GM19240 (cell line): ENCODE data around the gene ZDHHC9.
"Not testable (repeated sequence)": the region's sequence is repeated elsewhere in the genome, so short reads cannot be mapped to it uniquely, and the experiment has no call there.

ENCODE experiments used
- DNase-seq: peaks from one replicate; pipeline ENCODE4 v3.0.0; 2011; ENCODE audit warnings: low spot score; ENCODE audit not compliant: insufficient read length

The ZDHHC9 gene

DNA sequence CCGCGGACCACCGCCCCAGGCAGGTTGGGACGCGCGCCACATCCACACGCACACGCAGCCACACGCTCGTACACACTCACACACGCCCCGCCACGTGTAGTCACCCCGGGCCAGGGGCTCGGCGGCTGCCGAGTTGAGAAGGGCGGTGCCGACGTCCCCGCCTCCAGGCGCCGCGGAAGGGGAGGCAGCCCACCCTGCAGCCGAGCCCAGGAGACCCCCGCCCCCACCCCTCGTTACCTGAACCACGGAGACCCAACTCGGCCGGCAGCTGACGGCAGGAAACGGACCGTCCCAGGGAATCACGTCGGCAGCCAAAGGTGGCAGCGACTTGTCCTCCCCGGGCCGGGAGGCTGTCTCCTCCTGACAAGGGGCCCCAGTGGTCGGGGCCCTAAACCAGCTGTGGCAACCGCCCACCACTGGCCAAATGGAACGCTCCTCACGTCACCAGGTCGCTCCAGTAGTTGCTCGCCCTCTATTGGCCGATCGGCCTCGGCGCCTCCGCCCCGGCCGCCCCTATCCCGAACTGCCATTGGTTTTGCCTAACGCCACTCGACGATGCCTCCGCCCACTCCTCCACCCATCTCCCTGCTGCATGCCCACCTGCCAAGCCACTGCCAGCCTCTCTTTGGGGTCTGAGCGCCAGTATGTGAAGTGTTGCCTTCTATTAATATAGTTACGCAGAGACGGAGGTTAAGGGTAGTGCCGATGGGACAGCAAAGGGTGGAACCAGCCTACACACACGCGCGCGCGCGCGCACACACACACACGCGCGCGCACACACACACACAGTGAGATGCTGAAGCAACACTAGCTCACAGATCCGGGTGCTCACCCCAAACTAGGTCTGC is at the start of gene ZDHHC9:
Gene ZDHHC9, minus strand, starts transcription at position 428 of the 848 bp plus-strand sequence. CDS start 1,941 bp downstream, outside the sequence.
- peak; percentile 47 for DNase-seq

DNA sequence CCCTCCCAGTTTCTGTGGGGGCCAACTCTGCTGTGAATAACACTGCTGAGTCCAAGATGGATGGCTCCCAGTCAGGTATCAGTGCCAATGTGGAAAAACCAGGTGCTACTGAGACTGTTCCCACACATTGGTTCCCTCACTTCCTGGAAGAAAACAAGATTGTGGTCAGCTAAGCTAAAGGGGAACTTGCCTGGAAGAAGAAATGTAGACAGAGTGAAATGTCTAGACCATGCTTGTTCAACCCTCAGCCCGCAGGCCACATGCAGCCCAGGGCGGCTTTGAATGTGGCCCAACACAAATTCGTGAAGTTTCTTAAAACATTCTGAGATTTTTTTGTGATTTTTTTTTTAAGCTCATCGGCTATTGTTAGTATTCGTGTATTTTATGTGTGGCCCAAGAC is 33.7 kb upstream of the ZDHHC9 start:
- DNase-seq, result no peak

DNA sequence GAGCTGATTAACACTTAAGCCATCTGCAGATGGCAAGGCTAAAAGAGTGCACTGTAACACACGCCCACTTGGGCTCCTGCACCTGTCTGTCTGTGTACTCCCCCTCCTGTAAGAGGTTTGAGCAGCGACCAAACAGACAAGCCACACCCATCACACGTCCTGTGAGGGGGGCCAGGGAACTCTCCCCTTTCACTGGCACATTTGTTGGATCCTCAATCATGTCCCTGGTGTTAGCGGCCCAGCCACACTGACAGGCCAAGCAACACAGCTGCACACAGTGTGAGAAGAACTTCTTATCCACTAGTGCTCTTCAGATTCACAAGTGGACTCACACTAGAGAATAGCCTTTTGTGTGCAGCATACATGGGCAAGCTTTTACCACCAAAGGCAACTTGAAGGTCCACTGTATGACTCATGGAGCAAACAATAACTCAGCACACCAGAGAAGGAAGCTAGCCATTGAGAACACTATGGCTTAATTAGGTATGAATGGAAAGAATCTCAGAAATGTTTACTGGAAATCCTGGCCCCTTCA is 33.2 kb upstream of the ZDHHC9 start:
- no peak for DNase-seq

DNA sequence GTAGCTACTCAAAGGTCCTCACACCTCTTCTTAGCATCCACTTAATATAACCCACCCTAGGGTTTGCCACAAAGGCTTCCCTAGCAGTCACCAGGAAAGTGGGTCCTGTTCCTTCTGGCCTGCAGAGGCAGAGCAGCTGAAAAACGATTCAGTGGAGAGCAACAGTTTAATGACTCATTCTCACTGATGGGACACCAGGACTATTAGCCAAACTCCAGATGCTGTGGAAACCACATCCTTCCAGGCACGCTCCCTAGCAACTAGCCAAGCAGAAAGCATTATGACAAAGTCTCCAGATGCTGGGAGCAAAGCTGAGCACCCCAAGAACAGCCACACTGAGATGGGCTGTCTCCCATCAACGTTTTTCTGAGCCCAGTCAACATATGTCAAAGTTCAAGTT is 32.0 kb upstream of the ZDHHC9 start:
- no peak for DNase-seq

DNA sequence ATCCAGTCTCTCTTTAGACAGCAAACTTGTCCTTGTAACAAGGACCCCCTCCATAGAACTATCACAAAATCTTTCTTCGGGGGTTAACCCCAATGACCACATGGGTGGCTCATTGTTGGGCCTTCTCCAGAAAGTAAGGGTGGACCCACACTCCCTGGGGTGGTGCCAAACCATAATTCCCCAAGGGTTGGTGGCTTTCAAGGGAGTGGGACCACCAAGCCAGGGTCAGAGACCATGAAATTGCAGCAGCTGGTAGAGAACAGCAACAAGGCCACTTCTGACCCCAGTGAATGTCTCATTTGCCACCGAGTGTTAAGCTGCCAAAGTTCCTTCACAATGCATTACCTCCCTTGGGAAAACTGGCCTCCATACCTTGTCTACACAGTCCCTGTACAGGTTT is 28.8 kb upstream of the ZDHHC9 start:
- DNase-seq, result no peak

DNA sequence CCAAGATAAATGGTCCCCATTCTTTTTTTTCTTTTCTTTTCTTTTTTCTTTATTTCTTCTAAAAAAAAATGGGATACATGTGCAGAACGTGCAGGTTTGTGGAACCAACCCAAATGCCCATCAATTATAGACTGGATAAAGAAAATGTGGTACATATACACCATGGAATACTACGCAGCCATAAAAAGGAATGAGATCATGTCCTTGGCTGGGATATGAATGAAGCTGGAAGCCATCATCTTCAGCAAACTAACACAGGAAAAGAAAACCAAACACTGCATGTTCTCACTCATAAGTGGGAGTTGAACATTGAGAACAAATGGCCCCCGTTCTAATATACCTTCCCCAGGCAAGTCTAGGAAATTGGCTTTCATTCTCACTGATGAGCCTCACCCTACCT is 22.6 kb upstream of the ZDHHC9 start:
- not testable (repeated sequence) for DNase-seq

DNA sequence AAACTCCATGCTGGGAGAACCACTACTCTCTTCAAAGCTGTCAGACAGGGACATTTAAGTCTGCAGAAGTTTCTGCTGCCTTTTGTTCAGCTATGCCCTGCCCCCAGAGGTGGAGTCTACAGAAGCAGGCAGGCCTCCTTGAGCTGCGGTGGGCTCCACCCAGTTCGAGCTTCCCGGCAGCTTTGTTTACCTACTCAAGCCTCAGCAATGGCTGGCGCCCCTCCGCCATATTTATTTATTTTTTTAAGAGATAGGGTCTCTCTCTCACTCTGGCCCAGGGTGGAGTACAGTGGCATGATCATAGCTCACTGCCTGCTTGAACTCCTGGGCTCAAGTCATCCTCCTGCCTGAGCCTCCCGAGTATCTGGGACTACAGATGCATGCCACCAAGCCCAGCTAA is 15.4 kb upstream of the ZDHHC9 start:
- not testable (repeated sequence) for DNase-seq

DNA sequence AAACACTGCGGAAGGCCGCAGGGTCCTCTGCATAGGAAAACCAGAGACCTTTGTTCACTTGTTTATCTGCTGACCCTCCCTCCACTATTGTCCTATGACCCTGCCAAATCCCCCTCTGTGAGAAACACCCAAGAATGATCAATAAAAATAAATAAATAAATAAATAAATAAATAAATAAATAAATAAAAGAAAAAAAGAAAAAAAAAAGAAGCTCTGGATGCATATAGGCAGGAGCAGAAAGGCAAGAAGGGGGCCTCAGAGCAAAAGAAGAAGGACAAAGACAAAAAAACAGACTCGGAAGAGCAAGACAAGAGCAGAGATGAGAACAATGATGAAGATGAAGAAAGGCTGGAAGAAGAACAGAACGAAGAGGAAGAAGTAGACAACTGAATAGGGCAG is 8.1 kb upstream of the ZDHHC9 start:
- not testable (repeated sequence) for DNase-seq

DNA sequence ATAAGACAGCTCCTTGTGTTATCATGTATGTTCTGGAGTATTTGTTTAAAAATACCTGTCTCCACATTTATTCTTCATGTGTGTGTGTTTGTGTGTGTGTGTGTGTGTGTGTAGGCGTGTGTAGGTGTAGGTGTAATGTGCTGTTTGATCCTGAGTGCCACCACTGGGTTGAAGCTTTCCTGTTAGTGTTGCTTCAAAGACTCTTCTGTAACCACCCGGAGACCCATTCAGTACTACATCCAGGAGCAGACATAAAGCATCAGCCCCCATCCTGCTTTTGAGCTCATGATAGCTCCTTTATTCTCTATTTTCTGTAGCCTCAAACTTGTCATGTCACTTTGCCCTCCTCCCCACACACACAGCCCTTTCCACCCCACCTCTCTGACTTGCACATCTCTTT is 3.0 kb upstream of the ZDHHC9 start:
- DNase-seq, result no peak

DNA sequence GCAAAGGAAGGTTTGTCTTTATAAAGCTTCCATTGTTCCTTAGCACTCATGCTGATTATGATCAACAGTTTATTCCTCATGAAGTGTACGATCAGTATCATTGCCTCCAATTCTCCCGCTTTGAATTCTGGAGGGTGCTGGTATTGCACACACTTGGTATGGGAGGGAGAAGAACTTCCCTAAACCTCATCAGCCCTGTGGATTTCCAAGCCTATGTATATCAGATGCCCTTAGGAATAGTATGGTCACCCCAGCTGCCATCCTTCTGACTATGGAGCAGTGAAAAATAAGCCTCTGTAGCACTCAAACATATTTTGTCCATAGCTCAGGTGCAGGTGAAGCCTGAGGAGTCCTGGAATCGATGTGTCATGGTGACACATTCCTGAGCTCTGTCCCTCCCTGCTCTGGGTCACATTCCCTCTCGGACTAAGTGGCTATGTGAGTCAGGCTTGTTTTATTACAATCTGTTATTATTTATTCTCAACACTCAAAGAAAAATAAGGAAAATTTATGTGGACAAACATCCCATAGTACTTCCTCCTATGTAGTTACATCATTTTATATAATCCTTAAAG is 2.0 kb upstream of the ZDHHC9 start:
- no peak for DNase-seq

DNA sequence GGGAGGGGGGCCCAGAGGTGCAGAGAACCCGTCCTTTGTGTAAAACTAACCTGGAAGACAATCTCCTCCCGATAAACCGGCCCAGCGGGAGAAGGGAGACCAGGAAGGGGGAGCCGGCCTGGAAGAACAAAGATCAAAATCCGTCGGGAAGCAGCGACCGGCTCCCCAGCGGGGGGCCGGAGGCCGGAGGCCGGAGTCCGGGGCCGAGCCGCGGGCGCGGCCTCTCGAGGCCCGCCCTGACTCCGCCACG is 552 bp downstream of the ZDHHC9 start:
- DNase-seq, result no peak

DNA sequence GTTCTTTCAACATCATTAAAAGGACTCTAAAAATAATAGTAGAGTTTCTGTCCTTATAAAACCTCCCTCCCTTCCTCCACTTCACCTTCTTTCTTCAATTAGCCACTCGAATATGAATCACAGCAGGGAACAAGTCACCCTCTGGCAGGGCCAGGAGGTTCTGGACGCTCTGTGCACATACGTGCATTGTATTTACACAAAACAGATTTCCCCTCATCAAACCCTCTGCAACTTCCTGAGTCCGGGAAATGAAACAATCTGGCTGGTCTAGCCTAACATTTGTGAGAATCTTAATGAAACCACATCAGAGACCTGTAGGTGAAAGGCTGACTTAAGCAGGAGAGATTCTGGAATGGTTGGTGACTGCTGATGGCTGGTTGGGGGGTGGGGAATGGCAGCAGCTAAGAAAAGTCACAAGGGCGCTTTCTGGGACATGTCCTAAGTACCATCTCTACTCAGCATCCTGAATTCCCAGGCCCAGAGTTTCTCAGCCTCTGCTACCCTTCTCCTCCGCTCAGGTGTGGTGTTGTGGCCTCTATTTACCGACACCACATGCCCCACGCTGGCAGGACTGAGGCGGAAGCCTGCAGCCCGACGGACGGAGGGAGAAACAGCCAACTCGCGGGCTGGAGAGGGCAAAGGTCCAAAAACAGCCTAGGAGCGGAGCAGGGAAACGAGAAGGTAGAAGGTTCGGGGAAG is 1.0 kb downstream of the ZDHHC9 start:
- DNase-seq, result no peak

DNA sequence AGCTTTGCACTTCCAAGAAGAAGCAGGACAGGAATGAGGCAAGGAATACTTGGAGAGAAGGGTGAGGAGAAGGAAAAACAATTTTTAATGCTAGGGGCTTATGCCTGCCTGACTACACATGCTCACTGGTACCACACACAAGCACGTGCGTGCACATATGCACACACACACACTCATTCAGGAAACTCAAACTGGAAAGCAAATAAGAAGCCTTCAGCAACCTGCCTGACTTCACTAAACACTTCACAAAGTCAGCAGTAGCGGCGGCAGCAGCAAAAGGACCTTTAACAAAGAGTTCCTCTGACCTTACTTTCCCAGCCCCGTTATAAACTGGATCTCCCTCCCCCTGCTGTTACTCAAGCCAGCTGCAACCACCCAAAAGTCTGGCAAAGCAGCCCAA is 3.3 kb downstream of the ZDHHC9 start:
- no peak for DNase-seq

DNA sequence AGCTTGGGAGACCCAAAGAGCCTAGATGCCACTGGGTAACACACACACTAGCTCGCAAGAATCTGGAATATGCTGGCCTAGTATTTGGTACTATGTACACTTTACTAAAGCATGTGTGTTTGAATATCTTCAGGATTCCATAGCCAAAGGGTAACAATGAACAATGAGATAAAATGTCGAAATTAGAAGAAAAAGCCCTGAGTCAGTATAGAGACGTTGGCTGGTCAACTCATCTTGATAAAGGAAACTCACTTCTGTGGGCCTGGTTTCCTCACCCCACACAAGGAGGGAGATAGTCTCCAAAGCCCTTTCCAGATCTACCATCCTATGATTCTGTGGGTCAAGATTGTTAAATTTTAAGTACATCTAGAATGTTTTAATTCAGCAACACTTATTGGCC is 6.9 kb downstream of the ZDHHC9 start:
- no peak for DNase-seq

DNA sequence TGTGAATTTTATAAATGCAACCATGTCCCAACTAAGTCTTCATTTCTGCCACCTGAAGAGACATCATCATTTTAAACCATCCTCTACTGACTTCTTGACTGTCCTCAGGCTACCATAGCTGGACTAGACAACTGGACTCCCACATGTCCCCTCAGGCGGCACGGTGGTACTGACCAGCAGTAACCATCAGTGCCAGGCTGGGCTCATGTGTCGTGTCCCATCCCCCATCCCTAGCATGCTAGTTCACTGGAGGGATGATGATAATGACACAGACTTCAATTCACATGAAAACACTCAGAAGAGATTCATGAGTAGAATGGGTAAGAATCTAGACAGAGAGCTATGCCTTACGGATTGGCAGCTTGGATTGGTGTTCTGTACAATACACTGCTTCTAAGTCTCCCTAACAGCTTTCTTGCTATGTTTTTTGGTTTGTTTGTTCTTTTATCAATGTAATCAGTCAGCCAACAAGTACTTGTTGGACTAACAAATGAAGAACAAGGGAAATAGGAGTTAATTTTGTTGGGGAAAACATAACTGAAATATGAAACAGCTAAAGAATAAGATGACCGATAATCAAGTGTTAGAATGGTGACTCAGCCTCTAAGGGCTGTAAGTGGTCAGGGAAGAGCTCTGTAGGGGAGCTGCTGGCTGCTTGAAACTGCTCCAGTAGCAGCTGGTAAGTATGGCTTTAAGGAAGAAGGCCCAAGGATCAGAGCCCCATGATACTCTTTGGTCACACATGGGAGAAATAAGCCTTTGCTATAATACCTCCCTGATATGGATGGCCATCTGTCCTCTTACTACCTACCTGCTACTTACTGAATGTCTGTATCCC is 10.3 kb downstream of the ZDHHC9 start:
- no peak for DNase-seq

DNA sequence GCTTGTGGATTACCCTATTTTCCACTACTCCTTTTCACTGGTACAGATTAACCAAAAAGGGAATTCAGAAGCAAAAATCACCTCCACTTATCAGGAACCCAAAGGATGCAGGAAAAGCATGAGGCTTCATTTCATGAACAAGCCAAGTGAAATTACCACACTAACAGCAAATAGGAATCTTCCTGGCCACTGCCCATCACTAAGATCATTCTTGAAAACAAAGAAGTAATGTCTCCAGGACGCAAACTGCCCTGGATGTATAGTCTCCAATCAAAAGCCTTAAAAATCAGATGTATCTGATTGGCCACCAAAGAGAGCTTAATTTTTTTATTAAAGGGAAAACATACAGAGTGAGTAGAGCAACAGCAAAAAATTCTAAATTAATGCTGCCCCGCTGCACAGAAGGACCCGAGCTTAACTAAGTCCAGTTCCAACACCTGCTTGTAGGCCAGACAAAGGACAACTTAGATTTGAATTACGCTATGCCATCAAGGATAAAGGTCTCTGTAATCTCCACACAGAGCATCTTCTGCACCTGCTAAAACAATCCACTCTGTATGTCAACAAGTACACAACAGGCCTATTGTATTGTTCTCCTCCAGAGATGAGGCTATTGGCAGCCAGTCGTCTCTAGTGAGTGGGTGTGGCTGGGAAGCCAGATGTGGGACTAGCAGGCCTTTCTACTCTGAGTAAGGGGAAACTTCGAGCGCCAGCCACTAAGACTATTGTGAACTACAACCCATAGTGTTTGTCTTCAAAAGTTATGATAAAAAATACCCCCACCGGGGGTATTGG is 12.4 kb downstream of the ZDHHC9 start:
- no peak for DNase-seq

DNA sequence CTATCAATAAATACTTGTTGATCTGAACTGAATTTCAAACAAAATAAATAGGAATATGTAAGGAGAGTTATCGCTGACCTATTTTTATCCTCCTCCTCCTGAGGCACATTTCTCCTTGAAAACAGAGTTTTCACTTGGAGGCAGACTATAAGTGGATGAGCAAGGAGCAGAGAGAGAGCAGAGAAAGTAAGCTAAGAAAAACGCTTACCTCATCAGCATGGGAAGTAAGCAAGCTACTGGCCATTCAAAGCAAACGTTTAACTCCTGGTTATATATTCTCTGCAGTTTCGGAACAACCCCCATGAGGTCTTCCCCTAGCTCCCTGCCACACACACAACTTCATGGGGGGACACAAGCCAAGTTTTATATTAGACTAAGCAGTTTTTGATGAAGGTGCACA is 13.2 kb downstream of the ZDHHC9 start:
- DNase-seq, result no peak

DNA sequence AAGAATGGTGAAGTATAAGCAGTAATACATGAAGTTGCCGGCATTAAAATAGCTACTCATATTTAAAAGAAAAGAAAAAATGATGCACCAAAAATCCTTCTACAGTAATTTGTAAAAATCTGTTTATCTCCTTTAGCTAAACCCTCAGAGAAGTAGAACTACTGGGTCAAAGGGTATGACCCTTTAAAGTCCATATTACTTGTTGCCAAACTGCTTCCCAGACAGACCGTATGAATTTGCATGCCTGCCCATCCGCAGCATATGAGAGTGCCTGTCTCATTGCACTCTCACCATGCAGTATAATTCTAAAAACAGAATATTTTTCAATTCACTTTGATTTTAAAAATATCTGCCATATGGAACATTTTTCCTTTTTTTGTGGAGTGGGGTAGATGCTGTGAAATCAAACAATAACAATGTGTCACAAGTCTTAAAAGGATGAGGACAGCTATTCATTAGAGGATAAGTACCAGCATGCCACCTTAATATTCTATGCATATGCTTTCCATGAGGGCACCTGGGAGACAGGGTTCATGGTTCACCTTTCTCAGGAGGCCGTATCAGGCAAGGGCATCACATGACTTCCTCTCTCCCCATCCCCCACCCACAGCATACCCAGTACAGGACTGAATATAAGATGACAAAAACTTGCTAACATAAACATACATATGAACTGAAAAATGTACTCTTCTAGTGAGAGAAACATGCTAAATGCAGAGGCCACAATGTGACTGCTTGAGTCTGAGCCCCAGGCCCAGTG is 17.8 kb downstream of the ZDHHC9 start:
- DNase-seq, result no peak

DNA sequence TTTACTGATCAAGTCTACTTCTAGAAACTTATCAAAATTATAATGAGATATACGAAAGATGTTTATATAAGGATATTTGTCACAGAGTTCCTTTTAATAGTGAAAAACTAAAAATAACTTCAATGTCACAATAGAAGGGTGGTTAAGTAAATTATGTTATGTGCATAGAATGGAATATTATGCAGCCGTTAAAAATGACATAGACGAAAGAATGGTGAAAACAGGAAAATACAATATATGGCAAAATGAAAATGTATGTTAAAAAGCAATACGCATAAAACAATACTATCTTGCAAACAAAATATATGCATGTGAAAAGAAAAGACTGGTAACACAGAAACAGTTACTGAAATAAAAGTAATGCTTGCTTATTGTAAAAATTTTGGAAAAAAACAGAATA is 19.1 kb downstream of the ZDHHC9 start:
- no peak for DNase-seq

DNA sequence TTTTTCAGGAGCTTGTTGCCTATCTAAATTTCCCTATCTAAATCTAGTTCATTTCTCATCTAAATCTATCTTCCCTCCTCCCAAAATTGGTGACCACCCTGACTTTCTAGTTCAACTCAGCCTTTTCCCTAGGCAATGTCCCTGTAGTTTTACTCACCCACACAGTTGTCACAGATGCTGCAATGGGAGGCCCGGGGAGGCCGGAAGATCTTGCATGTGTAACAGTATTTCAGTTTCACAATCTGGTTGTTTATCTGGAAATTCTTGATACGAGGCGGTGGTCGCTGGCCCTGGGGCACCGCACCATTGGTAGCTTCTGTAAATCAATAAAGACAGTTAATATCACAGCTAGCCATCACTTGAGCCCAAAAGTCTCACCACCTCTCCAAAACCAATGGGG is 20.2 kb downstream of the ZDHHC9 start:
- no peak for DNase-seq
